HG03135 (cell line): ENCODE results near the gene C12orf57.

Experiments used
- ATAC-seq: cut with Tn5 transposase; IDR thresholded peaks from one replicate; pipeline ENCODE4 v1.9.1; 2021; ENCODE audit warnings: mild to moderate bottlenecking, moderate library complexity; ENCODE audit not compliant: unreplicated experiment

C12orf57 gene

DNA sequence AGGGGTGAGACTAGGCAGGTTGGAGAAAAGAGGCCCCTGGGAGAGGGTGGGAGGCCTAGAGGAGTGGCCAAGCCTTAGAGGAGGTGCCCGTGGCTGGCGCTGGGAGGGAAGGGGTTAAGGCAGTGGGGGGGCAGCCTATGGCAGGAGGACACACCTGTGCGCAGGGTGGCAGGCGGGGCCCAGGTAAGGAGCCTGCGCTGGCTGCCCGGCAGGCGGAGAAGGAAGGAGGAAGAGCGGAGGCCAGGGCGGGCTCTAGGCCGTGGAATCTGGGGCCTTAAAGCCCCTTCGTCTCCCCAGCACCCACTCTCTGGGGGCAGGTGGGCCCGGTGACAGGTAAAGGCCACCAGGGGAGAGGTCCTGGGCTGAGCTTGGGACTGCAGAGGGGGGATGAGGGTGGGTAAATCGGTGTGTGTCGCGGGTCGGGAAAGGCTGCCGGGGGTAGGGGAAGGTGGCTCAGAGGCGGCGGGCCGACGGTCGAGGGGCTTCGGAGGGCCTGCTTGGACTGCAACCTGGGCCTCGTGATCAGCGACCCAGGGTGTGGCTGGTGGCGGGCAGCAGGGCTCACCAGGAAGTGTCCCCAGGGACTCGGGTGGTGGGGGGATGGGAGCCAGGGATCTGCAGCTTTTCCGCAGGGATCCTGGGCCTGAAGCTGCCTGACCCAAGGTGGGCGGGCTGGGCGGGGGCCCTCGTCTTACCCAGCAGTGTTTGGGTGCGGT lies 19.4 kb downstream of the C12orf57 start:
- no peak for ATAC-seq

DNA sequence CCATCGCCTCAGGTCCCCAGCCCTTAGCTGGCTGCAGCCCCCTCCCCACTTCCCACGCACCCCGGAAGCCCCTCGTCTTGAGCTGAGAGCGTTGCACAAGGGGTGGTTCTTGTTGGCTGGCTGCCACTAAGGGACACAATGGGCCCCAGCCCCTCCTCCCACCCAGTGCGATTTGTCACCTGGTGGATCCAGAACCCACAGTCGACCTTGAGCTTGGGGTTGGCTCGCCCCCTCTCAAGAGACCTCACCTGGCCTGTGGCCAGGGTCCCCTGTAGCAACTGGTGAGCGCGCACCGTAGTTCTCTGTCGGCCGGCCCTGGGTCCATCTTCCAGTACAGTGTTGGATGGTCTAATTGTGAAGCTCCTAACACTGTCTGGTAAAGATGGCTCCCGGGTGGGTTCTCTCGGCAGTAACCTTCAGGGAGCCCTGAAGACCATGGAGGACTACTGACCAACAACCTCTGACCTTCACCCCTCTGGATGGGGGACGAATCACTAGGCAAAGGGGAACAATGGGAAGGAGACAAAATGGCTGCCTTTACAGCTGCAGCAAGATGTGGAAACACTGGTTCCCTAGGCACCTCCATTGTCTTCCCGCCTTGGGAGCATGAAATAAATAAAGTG lies 20.1 kb downstream of the C12orf57 start:
- ATAC-seq = no peak

DNA sequence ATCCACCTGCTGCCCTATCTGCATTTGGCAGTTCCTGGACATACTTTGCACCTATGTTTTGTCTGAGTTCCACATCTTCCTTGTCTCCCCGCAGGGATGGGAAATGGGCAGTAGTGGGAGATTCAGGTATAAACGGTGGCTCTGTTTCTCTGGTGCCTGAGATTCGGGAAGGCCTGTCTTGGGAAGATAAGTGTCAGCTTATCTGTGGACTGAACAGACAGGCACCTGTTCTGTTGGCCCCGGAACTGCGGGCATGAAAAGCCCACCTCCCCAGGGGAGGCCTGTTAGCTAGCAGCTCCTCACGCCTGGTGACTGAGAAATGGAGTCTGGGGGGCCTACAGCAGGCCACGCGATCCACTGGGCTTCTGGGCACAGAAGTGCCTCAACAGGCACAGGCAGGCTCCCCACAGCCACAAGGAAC lies 20.8 kb downstream of the C12orf57 start:
- no peak for ATAC-seq

DNA sequence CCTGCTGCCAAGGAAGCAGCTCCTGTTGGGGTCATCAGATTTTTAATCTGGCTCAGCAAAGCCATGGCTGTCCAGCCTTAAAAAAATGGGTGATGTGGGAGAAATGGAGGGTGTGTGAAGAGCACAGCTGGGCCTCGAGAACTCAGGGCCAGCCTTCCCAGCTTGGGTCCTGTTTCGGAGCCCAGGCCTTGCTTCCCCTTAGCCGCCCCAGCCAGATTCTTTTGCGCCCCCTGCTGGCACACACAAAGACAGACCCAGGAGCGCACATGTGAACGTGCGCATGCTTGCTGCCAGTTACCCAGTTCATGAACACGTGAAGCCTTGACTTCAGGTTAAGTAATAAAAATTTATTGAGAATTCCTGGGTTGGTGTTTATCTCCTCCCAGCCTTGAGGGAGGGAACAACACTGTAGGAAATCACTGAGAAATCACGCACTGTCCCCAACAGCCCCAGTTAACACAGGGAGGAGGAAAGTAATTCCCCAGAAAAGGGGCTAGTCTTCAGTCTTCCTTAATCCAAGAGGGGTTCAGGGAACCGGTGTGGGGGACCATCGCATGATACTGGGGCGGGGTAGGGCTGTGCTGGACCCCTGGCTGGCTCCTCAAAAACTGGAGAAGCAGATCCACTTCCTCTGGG lies 21.3 kb downstream of the C12orf57 start:
- ATAC-seq = peak; percentile 38

DNA sequence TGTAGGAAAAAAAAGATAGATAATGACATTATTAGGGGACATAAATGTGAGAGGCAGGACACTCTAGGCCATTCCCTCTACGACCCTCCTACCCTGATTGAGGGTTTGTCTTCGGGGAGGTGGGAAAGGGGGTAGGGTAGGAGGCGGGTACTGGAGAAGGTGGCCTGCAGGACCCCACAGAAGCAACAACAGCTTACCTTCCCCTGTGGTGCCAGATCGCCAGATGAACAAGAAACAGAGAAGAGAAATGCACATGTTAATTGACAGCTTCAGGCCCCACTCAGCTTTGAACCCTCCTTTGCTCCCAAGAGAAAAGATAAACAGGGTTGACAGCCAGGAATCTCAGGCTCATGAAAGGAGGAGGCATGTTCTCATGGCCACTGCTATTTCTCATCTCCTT lies 21.9 kb downstream of the C12orf57 start:
- no peak for ATAC-seq

DNA sequence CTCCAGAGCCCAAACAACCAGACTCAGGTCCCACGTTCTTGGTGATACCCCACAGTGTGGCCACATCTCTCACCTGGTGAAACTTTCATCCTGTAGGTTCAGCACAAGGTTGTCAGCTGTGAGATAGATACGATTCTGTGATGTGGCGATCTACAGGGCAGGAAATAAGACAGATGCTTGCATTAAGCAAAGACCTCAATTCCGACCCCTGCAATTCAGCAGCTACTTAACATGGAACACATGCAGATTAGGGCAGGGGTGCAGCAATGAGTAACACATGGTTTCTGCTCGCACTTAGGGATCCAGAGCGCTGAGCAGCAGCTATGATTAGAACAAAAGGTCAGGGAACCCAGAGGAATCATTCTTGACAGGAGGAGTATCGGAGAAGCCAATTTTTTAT lies 22.5 kb downstream of the C12orf57 start:
- ATAC-seq = no peak

DNA sequence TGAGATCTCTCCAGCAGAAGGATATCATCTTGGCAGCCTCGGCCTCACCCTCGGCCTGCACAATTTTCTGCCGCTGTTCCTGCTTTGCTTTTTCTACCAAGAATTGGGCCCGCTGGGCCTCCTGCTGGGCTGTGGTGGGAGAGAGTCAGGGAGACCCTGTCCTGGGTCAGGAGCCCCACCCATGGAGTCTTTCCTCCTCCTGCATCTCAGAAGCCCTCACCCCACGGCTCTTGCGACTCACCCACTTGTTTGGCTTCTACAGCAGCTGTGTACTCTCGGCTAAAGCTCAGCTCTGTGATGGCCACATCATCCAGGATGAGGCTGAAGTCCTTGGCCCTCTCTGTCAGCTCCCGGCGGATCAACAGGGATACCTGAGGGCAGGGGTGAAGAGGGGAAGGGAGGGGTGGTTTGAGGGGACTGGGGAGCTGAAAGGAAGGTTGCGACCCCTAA lies 23.9 kb downstream of the C12orf57 start:
- no peak for ATAC-seq

DNA sequence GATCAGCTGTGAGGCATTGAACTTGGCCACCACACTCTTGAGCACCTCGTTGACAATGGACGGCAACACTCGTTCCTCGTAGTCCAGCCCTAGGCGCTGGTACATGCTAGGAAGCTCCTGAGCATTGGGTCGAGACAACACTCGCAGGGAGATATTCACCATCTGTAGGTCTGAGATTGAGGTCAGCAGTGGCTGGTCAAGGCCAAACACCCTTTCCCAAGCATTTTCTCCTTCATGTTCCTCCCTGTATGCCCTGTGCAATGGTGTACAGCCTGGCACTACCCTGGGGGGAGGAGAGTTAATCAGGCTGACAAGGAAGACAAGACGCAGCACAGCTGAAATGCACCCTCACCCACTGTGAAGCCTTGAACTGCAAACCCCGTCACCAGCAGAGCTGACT lies 24.6 kb downstream of the C12orf57 start:
- no peak for ATAC-seq

DNA sequence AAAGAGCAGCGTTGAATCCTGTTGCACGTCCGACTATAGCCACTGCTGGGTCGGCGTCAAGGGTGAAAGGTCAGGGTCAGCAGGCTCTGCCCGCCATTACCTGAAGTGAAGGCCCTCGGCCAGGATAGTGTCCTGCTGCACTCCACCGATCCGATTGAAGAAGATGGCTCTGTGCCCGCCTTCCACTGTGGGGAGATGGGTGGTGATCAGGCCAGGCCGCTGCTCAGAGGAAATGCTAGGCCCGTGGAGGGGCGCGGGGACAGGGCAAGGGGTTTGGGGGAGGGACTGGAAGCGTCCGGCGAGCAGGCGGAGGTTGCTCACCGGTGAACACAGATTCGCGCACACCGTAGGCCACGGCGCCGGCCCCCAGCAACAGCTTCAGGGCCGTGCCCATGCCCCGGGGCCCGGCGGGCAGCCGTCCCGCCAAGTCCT lies 26.3 kb downstream of the C12orf57 start:
- ATAC-seq = peak; percentile 32

DNA sequence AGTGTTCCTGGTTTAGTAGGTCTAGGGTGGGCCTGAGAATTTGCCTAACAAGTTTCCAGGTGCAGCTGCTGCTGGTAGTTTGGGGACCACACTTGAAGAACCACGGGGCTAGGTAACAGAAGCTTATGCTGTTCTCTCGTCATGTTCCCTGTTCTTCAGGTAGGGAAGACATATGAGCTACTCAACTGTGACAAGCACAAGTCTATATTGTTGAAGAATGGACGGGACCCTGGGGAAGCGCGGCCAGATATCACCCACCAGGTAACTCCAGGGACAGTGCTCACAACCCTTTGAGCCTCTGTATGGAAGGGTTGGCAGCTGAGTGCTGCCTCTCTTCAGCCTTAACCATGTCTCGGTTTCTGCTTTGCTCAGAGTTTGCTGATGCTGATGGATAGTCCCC lies 30.4 kb downstream of the C12orf57 start:
- no peak for ATAC-seq

DNA sequence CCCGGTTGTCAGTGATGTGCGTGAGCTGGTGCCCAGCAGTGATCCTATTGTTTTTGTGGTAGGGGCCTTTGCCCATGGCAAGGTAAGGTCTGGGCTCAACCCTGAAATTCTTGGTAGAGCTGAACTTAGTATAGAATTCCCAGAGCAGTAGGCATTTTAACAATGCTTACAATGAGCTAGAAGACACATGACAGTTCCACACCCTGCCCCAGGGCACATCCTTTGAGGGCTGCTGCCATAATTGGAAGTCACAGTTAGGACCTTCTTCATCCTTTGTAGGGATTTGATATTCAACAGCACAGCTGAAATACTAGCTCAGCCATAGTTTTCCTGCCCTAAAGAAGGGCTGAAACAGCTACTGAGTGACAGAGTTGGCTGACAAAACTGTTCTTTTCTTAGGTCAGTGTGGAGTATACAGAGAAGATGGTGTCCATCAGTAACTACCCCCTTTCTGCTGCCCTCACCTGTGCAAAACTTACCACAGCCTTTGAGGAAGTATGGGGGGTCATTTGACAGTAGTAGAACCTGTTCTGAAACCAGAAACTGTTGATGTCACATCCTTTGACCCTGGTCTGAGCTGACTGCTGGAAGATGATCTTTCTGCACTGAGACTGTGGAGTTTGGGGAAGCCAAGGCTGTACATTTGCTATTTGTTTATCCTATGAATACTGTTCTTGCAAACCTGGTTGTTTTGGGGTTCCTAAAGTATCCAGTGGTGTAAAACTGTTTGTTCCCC lies 31.6 kb downstream of the C12orf57 start:
- no peak for ATAC-seq

DNA sequence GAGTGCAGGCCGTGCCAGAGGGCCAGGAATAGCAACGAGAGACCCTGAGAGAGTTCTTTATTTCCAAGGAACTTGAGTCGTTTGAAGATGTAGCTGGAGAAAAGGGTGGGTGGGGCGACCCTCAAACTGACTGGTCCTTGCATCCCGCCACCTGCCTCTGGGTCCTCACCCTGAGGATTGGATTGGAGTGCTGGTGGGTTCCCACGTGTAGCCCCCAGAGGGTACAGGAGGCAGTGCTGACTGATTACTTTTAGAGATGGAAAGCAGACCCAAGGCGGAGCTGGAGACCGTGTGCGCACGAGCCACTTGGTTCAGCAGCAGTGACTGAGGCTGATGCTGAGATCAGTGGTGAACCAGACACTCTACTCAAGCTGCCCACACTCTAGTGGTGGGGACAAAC lies 33.8 kb downstream of the C12orf57 start:
- no peak for ATAC-seq

DNA sequence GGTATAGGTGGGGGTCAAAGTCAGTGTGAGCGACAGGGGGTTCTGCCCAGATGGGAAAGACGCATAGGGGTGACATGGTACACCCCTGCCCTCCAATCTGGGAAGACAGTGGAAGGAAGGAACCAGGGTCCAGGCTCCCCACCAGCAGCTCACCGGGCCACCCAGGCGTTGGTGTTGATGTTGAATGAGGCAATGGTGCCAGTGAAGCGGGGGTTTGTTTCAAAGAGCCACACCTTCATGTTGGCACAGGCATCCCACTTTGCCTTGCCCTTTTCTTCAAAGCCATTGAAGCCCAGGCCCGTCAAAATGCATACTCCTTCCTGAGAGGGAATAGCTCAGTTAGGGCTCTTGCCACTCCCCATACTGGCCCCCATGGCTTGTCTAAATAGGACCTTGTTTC lies 34.4 kb downstream of the C12orf57 start:
- no peak for ATAC-seq

DNA sequence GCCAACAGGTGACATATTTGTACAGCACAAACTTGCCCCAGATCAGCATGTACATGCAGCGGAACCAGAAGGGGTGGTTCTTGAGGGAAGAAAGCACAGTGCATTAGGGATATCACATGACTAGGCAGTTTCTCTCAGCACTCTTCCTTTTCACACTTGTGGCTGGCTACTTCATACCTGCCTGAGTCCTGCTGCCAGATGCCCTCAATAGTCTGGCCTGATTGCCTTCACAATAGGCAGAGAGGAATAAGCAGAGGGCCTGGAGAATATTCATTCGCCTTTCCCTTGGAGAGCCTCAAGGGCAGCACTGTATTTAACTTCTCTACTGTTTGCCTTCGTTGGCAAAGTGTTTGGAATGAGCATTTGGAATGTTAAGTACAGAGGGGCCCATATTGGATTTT lies 34.8 kb downstream of the C12orf57 start:
- ATAC-seq = no peak

DNA sequence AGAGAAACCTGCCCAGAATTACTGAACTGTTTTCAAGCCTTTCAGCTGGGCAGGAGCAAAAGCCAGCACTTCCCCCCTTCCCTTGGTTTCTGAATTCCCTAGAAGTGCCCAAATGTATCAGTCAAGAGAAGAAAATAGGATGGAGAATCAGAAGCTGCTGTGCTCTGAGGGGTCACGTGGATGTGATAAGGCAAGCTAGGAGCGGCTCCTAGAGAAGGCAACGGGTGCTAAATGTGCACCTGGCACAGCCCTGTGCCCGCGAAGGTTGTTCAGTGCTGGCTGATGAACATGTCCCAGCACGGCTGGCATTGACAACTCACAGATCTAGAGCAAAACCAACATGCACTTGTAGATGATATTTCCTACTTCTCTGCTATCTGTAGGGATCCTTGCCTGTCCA lies 35.2 kb downstream of the C12orf57 start:
- no peak for ATAC-seq

DNA sequence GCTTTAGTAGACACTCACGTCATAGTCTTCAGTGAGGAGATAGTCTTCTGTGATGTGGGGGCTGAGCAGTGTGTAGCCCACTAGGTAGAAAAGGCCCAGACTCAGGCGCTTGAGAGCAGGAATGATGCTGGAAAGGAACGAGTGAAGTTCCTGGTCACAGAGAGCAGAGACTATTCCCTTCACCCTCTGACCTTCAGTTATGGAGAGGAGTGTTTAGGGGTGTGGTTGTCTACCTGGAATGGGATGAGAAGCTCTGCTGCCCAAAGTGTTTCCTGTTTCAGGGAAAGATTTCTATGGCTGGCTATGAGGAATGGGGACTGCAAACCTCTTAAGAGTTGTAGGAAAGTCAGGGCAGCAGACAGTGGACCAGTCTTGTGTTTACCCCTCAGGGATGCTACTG lies 35.6 kb downstream of the C12orf57 start:
- ATAC-seq = no peak

DNA sequence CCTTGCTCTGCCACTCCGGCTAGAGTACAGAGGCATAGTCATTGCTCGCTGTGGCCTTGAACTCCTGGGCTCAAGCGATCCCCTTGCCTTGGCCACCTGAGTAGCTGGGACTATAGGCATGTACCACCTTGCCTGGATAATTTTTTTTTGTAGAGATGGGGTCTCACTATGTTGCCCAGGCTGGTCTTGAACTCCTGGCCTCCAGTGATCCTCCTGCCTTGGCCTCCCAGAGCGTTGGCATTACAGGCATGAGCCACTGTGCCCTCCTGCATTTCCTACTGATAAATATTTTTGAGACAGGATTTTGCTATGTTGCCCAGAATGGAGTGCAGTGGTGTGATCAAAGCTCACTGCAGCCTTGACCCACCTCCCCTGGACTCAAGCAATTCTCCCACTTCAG lies 36.3 kb downstream of the C12orf57 start:
- ATAC-seq = no peak

DNA sequence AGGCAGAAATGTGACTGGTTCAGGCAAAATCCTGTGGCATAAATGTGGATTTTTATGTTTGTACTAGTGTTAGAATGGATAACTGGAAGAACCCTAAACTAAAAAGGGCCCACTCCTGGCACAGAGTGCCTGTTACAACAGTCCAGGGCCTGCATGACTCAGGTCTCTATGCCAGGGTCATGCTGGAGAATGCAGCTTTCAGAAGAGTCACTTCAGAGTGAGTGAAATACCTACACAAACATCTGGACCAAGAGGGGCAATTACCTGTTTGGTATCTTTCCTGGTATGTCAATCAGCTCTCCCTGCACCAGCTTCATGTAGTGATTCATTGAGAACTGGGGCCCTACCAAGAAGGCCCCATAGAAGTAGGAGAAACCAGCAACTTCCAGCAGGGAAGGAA lies 36.9 kb downstream of the C12orf57 start:
- no peak for ATAC-seq

DNA sequence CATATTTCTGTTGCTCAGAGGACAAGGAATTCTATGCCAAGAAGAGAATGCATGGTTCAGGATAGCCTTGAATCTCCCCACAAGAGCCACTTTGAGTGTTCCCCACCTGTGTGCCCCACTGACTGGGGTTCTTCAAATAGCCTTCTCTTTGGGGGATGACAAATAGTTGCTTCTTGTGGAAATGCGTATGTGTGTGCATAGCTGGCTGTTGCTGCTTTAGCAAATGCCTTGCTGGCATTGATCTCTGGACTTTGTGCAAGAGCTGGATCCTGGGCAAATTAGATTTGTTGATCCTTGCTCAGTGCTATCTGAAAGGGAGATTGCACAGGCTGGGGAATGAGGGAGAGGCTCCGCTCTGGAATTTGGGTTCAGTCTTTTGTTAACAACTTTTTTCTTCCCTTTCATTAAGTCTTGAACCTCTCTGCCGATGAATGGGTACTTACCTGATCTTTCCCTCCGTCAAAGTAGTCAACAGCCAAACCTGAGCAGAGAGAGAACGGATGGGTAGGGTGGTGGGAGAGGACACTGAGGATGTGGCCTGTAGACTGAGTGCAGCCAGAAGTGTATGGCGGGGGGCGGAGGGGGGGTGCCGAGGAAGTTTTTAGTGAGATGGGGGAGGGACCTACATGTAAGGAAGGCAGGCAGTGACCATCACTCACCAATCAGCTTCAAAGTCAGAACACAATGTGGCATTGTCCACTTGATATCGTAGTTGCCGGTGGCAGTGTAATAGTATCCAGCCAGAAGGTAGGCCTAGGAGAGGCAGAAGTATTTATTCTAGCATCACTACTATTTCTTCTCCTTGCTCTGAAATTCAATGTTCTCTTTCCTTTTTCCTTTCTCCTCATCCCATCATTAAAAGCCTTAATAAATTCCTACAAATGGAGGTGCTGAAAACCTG lies 37.6 kb downstream of the C12orf57 start:
- ATAC-seq = no peak

DNA sequence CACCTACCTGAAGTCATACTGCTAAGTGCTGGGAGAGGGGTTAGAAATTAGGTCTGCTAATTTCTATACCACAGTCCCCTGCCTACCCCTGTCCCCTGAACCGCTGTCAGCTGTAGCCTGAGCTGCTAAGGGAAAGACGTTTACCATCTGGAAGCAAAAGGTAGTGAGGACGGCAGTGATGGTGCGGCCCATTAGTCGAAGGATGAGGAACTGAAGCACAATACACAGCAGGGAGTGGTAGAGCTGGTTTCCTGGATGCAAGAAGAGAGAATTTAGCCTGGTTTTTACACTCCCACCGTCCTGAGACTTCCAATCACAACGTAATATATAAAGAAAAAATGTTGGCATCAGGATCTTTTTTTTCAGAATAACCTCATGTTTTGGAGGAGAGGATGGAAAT lies 38.7 kb downstream of the C12orf57 start:
- no peak for ATAC-seq
